Measurements from ENCODE around the gene SCN3B.
"Not testable (repeated sequence)": the region's sequence is repeated elsewhere in the genome, so short reads cannot be mapped to it uniquely, and the experiment has no call there.

DNA sequence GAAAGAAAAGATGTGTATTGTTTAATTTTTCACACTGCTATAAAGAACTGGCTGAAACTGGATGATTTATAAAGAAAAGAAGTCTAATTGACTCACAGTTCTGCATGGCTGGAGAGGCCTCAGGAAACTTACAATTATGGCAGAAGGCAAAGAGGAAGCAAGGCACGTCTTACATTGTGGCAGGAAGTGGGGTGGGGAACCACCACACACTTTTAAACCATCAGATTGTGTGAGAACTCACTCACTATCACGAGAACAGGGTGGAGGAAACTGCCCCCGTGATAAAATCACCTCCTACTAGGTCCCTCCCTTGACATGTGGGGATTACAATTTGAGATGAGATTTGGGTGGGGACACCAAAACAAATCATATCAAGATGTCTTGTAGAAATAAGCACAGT is 5.5 kb upstream of the SCN3B start:
- TF ChIP-seq, protein P1, sequence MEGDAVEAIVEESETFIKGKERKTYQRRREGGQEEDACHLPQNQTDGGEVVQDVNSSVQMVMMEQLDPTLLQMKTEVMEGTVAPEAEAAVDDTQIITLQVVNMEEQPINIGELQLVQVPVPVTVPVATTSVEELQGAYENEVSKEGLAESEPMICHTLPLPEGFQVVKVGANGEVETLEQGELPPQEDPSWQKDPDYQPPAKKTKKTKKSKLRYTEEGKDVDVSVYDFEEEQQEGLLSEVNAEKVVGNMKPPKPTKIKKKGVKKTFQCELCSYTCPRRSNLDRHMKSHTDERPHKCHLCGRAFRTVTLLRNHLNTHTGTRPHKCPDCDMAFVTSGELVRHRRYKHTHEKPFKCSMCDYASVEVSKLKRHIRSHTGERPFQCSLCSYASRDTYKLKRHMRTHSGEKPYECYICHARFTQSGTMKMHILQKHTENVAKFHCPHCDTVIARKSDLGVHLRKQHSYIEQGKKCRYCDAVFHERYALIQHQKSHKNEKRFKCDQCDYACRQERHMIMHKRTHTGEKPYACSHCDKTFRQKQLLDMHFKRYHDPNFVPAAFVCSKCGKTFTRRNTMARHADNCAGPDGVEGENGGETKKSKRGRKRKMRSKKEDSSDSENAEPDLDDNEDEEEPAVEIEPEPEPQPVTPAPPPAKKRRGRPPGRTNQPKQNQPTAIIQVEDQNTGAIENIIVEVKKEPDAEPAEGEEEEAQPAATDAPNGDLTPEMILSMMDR (IDR thresholded peaks at IDR 0.05) = not testable (repeated sequence)
- TF ChIP-seq EZH2, EZH2phosphoT487 (IDR thresholded peaks at IDR 0.05): not testable (repeated sequence)

Measured in neural progenitor cell (in vitro differentiated cells).